RPMI7951 (cell line): ENCODE results near the gene AGGF1. TPM values are rescaled to one million over a fixed set of nuclear protein-coding genes. Genes with fewer than 3 reads are reported as not detected.
"Not testable (repeated sequence)": the region's sequence is repeated elsewhere in the genome, so short reads cannot be mapped to it uniquely, and the experiment has no call there.

Experiments used
- DNase-seq: peaks from one replicate; pipeline ENCODE4 v3.0.0-alpha.2; 2012; ENCODE audit warnings: low read depth
- total RNA-seq: library from RNA; depleted of rRNA; stranded (reverse); fragments of >200 nt; shearing (Covaris generic); gene quantifications from 2 replicates; pipeline ENCODE4 v1.2.3, GENCODE V29; 2014

AGGF1 gene
- total RNA-seq, 1 experiment from 2014 or later = 26.9 TPM

DNA sequence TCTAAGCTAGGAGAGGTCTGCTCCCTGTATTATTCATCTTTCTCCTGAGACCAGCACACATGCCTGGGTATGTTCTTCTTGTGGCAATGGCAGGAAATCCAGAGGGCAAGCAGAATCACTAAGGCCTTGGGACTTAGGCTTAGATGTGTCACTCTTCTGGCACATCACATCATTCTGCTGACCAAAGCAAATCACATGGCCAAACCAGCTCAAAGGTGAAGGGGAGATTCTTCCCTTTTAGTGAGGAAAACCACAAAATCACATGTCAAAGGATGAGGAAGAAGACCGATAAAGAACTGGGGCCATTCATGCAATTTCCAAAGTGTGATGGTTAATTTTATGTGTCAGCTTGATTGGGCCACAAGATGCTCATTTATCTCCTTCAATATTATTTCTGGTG lies 5.7 kb upstream of the AGGF1 start:
- DNase-seq = no peak

- DNase-seq = no peak
Observed at GRCh38 chr5:77028631-77029375, 1.4 kb upstream of the AGGF1 start.

DNA sequence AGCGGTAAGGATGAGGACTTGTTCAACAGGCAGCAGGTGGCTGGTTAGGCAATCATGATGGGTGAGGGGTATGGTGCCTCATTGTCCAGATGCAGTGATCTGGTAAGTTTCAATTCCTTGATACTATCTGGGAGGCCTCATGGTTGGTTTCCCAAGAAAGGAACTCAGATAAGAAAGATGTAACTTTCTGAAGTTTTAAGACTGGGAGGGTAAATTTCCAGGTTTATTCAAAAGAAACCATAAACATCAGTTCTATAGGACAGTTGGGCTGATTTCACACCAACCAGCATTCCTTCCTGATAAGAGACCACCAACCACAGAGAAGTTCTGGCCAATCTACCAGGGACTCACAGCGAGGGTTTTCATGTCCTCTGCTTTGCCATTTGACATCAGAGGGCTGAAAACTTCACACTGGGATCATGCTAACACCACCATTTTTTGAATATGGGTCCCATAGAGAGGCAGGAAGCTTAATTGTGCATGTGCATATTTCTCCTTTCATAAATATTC lies 773 bp upstream of the AGGF1 start:
- DNase-seq = no peak

- DNase-seq = no peak
Observed at GRCh38 chr5:77031891-77032290, 1.7 kb downstream of the AGGF1 start.

GRCh38 chr5:77032635-77033034 lies 2.4 kb downstream of the AGGF1 start:
- no peak for DNase-seq

- no peak for DNase-seq
Observed at GRCh38 chr5:77033338-77033737, 3.1 kb downstream of the AGGF1 start.

DNA sequence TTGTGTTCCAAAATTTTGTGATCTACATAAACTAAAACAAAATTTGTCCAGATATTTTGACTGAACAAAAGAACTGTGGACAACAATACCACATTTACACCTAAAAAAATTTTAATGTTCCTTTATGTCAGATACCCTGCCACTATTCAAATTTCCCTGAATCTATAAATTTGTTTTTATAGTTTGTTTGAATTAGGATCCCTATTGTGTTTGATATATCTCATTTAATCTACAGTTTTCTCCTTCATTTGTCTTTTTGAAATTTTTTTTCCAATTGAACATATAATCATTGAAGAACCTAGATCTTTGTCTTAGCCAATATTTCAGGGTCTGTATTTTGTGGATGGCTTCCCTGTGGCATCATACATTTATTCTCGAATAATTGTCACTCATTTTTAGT lies 5.7 kb downstream of the AGGF1 start:
- DNase-seq = no peak

DNA sequence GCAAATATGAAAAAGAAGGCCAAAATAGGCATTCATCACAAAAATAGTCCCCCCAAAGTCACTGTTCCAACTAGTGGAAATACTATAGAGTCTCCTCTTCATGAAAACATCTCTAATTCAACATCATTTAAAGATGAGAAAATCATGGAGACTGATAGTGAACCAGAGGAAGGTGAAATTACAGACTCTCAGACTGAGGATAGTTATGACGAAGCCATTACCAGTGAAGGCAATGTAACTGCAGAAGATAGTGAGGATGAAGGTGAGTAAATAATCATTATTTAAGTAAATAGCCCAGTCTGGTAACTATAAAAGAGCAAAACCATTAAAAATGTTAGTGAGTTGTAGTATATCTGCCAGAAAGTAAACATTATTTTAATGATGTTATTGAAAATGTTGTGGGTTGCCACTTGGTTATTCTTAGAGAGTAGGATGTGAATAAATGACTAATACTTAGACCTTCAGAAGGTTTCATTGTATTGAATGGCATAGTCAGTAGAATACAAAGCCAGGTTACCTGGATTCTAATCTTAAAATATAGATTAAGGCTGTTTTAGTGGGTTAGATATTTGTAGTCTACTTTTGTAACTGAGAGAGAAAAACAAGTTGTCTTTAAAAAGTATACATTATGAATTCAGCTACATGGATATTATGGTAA lies 16.3 kb downstream of the AGGF1 start:
- DNase-seq = no peak

GRCh38 chr5:77064040-77064439 lies 33.8 kb downstream of the AGGF1 start:
- DNase-seq = no peak

DNA sequence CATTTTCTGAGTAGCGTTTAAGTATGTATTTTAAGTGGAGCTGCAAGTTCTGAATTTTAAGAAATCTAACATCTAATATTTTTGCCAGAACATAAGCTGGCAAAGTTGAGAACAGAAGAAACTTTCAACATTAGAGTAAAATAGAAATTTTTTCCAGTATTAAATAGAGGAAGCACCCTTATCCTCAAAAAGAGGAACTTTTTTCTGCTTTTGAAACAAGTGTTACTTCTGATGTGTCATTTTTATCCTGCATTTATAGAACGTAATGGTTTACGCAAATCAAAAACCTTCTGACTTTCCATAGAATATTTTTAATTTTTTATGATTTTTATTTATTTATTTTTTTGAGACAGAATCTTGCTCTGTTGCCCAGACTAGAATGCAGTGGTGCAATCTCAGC lies 35.1 kb downstream of the AGGF1 start:
- no peak for DNase-seq

DNA sequence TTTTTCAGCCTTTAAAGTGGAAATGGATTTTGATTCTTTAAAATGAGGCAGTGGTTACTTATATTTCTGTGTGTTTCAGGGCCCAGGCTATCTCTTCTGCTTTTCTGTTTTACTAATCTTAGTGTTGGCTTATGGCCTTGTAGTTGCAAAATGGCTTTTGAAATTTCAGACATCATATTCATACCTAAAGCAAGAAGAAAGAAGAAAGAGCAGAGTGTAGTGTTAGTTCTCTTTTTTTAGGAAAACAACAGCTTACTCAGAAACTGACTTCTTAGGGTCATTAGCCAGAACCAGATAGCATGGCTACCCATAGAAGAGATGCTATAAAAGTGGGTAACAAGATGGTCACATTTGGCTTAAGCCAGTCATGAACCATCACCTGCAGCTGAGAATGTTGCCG lies 36.0 kb downstream of the AGGF1 start:
- DNase-seq = no peak

DNA sequence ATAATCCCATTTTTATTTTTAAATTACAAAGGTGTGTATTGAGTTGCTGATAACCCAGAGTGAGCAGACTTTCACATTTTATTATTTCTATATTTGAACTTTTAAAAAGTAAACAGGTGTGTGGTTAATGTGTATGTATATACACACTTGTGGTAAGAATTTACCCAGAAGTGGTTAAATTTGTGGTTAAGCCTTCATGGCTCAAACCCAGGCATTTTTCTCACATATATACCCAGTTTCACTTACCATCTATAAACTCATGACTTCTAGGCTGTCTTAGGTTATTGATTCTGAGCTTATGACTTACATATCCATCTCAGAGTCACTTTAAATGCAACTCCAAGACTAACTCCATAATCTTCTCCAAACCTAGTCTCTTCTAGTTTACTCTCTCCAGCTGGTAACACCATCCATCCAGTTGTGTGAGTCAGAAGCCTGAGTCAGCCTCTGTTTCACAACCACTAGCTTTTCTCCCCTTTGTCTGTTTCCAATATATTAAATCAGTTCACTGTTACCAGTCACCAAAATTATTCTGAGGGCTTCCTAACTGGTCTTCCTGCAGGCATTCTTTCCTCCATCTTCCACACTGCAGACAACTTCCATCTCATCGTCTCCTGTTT lies 36.7 kb downstream of the AGGF1 start:
- peak; percentile 16 for DNase-seq

- DNase-seq = no peak
Observed at GRCh38 chr5:77073667-77074066, 43.5 kb downstream of the AGGF1 start.

GRCh38 chr5:77074745-77075144 lies 44.5 kb downstream of the AGGF1 start:
- no peak for DNase-seq

DNA sequence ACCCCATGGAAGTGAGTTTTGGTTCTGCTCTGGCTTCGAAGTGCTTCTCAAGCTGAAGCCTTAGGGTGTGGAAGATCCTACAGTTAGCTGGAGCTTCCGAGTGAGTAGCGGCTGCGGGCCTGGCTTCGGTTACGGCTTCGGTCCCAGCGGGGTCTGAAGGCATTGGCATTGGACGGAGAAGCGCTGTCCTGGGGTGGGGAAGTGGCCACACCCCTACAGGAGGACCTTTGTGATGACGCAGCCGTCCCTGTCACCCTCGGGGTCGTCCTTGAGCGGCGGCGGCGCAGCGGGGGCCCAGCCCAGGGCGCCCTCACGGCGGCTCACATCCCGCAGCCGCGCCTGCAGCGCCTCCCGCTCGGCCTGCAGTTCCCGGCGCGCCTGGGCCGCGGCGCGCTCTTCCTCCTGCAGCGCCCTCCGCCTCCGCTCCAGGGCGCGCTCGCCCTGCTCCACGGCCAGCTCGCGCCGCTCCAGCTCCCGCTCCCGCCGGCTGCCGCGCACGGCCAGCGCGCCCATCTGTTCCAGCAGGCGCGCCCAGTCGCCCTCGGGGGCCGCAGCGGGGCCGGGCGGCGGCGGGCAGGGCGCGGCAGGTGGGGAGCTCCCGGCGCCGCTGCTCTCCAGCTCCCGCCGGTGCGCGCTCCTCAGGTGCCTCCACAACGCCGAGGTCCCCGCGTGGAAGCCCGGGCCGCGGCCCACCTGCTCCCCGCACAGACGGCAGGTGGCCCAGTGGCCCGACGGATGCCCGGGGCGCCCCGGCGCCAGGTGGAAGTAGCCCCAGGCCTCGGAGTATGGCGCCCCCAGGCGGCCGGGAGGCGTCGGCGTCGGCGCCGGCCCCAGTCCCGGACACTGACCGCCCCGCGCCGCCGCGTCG lies 47.0 kb downstream of the AGGF1 start:
- no peak for DNase-seq

DNA sequence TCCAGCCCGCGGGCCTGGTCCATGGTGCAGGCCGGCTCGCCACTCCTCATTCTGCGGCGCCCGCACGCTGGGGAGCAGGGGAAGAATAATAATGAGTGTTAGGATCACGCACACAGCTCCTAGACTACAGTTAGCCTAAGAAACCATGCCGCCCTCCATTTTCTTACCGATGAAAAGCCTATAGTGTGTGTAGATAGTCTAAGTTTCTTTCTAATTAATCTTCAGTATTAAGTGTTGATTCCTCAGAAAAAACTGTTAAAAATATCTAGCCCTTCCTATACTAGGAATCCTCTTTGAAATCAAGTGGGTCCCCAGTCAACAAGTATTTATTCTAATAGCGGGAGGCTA lies 47.6 kb downstream of the AGGF1 start:
- DNase-seq = no peak

DNA sequence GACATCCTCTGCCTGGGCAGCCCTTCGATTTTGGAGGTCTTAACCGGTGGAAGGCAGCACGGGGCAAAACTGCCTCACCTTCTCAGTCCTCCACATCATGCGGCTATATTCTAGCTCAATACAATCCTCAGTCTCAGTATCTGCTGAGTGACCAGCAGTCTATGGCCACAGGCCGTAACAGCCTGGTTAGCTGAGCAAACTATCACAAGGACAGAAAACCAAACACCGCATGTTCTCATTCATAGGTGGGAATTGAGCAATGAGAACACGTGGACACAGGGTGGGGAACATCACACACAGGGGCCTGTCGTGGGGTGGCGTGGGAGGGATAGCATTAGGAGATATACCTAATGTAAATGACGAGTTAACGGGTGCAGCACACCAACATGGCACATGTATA lies 50.3 kb downstream of the AGGF1 start:
- not testable (repeated sequence) for DNase-seq

DNA sequence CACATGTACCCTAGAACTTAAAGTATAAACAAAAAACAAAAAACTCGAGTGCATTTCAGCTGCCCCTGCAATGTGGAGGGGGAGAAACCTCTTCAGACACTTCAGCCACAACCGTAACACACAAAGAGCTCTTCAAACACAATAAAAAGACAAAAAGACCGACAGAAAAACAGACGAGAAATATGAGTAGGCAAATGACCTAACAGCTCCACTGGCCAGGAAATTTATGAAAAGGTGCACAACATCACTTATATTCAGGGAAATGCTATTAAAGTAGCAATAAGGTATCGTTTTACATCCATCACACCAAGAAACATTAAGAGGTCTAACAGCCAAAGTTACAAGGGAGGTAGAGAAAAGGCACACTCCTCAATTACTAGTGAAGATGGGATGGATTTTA lies 50.7 kb downstream of the AGGF1 start:
- DNase-seq = no peak

GRCh38 chr5:77082280-77082679 lies 52.1 kb downstream of the AGGF1 start:
- DNase-seq = no peak

GRCh38 chr5:77083088-77083487 lies 52.9 kb downstream of the AGGF1 start:
- no peak for DNase-seq

DNA sequence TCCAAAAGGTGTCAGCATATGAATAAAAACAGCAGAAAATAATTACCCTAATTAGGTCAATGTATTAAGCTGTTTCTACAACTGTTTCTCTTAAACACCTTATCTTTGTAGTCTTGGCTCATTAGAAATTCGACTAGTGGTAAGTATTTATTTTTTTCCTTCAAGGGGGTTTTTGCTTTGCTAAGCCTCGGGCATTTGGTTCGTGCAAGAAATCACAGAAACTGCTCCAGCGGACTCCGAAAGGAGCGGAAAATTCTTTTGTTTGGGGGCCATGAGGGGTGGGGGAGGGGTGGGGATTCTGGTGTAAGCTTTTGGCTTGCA lies 56.1 kb downstream of the AGGF1 start:
- DNase-seq = no peak
